ENCODE measurements around the gene MYH7.
A peak's percentile ranks its signal among the peaks of the same experiment; 100 is the strongest.
"Not testable (repeated sequence)": the region's sequence is repeated elsewhere in the genome, so short reads cannot be mapped to it uniquely, and the experiment has no call there.

The MYH7 gene

GRCh38 chr14:23430016-23430722 is 5.3 kb downstream of the MYH7 start:
- no peak for DNase-seq

DNA sequence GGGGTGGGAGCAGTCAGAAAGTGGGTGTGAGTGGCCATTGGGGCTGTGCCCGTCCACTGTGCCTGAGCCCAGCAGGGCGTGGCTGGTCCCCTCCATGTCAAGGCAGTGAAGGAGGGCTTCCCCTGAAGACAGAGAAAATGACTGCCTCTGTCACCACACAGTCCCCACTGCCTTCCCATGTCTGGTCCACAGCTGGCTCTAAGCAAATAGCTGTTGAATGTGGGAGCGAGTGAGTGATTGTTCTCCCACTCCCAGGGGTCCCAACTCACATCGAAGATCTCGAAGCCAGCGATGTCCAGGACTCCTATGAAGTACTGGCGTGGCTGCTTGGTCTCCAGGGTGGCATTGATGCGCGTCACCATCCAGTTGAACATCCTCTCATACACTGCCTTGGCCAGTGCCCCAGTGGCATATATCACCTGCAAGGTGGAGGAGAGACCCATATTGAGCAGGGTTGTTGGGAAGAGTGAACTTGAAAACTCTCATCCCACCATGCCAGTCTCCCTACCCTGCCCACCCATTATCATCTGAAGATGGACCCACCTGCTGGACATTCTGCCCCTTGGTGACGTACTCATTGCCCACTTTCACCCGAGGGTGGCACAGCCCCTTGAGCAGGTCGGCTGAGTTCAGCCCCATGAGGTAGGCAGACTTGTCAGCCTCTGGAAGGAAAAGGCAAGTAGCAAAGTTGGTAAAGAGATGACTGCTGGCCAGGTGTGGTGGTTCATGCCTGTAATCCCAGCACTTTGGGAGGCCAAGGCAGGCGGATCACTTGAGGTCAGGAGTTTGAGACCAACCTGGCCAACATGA is 6.6 kb downstream of the MYH7 start:
- DNase-seq: no peak

GRCh38 chr14:23425798-23426197 is 9.7 kb downstream of the MYH7 start:
- not testable (repeated sequence) for DNase-seq

GRCh38 chr14:23425169-23425568 is 10.3 kb downstream of the MYH7 start:
- DNase-seq: no peak

DNA sequence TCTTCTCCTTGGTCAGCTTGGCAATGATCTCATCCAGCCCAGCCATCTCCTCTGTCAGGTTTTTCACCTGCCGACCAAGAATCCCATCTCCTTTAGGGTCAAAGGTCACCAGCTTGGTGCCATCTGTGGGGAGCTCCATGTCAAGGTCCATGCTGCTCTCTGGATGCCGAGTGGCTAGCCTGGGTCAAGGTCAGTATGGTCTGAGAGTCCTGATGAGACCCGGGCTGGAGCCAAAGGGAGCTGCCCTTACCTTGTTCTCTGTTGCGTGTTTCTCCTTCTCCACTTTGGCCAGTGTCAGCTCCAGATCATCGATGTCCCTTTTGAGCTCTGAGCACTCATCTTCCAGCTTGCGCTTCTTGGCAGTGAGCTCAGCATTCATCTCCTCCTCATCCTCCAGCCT is 11.8 kb downstream of the MYH7 start:
- no peak for DNase-seq

GRCh38 chr14:23421594-23421993 is 13.9 kb downstream of the MYH7 start:
- DNase-seq: peak; percentile 66

DNA sequence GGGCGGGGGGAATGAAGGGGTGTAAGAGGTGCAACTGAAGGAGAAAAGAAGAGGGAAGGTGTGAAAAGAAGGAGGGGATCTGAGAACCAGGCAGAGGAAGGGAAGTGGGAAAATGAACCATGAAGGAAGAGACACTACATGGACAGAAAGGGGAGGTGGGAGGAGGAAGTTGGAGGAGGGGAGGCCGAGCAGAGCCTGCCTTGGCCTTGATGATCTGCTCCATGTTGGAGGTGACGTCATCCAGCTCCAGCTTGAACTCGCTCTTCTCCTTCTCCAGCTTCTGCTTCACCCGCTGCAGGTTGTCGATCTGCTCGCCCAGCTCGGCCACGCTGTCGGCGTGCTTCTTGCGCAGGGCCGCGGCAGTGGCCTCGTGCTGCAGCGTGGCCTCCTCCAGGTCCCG is 15.8 kb downstream of the MYH7 start:
- DNase-seq: not testable (repeated sequence)

GRCh38 chr14:23418021-23418420 is 17.4 kb downstream of the MYH7 start:
- no peak for DNase-seq

DNA sequence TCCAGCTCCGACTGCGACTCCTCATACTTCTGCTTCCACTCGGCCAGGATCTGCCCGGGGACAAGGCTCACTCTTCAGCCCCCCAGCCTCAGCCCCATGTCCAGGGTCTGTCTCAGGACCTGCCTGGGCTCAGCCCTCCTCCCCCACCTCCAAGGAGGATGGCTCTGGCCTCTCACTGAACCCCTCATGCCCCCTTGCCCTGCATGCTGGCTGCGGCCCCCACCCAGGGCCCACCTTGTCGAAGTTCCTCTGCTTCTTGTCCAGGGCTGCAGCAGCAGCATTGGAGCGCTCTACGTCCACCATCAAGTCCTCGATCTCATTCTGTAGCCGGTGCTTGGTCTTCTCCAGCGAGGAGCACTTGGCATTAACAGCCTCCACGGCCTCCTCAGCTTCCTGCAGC is 18.2 kb downstream of the MYH7 start:
- DNase-seq: not testable (repeated sequence)

DNA sequence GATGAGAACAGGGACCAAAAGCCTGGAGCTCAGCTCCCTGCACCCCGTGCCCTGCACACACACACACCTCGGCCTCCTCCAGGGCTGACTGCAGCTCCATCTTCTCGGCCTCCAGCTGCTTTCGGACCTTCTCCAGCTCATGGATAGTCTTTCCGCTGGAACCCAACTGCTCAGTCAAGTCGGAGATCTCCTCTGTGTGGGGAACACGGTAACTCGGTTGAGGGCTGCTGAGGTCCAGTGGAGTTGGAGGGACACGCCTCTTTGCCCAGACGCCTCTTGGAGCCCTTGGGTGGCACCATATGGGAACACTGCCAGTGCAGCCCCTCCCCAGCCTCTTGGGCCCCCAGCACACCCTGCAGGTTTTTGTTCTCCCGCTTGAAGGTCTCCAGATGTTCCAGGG is 18.7 kb downstream of the MYH7 start:
- no peak for DNase-seq

- DNase-seq: no peak
Measured at GRCh38 chr14:23415821-23416778, 19.4 kb downstream of the MYH7 start.

DNA sequence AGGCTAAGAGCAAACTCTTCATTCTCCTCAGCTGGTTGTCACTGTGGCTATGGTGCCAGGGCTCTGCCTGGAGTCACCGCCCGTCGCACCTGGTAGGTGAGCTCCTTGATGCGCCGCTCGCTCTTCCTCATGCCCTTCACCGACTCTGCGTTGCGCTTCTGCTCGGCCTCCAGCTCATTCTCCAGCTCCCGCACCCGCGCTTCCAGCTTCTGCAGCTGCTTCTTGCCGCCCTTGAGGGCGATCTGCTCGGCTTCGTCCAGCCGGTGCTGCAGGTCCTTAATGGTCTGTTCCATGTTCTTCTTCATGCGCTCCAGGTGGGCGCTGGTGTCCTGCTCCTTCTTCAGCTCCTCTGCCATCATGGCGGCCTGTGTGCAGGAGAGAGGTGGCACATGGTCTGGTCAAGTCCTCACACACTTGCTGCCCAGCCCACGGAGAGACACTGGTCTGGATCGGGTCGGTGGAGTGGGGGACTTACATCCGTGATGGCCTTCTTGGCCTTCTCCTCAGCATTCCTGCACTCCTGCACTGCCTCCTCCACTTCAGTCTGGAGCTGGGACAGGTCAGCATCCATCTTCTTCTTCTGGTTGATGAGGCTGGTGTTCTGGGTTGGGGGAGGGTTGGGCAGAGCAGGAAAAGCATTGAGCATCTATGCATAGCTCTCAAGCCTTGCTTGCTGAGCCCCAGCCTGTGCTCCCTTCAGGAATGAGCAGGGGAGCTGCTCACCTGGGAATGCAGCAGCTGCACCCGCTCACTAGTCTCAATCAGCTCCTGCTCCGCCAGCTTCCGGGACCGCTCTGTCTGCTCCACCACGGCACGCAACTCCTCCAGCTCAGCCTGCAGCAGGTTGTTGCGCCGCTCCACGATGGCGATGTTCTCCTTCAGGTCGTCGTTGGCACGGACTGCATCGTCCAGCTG is 20.3 kb downstream of the MYH7 start:
- DNase-seq: no peak

- DNase-seq: no peak
Measured at GRCh38 chr14:23414254-23414653, 21.2 kb downstream of the MYH7 start.

DNA sequence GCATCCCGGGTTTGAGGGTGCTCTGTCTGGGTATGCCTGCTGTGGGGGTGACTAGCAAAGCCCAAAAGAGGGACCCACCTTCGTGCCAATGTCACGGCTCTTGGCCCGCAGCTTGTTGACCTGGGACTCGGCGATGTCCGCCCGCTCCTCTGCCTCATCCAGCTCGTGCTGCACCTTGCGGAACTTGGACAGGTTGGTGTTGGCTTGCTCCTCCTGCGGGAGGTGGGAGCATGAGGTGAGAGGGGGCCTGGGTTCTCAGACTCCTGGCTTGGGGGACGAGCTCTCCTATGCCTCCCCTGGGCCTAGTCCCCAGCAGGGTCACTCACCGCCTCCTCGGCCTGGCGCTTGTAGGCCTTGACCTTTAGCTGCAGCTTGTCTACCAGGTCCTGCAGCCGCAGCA is 21.8 kb downstream of the MYH7 start:
- DNase-seq: no peak

DNA sequence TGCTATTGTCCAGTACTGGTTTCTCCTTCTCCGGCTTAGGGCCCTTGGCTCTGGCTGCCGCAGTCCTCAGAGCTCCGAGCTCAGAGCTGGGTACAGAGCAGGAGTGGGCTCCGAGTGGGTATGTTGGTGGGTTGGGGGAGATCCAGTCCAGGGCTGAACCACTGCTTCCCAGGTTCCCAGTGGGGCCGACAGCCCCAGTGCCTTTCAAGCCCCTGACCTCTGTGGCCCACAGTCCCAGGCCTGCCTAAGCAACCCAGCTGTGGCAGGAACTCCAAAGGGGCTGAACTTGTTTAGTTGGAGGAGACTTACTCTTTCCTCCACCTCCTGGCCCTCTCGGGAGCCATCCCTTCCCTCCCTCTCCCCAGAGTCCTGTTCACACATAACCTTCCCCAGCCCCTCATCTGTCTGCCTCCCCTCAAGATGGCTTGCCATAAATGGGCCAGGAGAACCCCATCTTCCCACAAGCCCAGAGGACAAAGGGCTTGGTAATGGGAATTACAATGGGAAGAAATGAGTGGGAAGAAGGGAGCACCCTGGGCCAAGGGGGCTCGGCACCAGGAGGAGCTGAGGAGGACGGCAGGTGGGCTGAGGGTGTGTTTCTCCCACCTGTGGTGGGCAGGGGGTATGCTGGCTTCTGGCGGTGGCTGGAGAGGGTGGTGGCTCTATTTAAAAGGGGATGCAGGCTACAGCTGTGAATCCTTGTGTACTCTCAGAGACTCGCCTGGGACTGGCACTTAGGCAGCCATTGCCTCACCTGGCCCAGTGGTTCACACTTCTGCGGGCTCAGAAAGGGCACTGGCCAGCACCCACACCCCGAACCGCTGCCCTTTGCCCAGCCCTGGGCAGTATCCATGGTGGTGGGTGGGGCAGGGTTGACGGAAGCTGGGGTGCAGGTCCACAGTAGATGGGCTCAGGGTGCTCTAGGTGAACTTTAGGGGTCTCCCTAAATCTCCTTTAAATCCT is 23.6 kb downstream of the MYH7 start:
- no peak for DNase-seq

- DNase-seq: no peak
Measured at GRCh38 chr14:23409966-23410635, 25.4 kb downstream of the MYH7 start.

- peak; percentile 11 for DNase-seq
Measured at GRCh38 chr14:23409475-23409874, 26.0 kb downstream of the MYH7 start.

DNA sequence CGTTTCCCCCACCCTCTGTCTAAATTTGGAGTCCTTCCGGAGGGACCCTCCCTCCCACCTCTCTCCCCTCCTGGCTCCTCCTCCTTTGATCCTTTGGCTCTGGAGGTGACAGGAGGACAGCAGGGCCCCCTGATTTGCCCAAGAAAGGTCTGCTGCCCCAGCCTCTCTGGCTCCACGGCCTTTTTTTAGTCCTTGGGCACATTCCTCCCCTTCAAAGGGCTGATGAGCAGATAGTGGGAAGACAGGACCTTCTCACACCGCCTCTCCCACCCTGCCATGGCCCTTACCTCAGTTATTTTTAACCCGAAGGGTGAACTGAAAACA is 27.2 kb downstream of the MYH7 start:
- no peak for DNase-seq

DNA sequence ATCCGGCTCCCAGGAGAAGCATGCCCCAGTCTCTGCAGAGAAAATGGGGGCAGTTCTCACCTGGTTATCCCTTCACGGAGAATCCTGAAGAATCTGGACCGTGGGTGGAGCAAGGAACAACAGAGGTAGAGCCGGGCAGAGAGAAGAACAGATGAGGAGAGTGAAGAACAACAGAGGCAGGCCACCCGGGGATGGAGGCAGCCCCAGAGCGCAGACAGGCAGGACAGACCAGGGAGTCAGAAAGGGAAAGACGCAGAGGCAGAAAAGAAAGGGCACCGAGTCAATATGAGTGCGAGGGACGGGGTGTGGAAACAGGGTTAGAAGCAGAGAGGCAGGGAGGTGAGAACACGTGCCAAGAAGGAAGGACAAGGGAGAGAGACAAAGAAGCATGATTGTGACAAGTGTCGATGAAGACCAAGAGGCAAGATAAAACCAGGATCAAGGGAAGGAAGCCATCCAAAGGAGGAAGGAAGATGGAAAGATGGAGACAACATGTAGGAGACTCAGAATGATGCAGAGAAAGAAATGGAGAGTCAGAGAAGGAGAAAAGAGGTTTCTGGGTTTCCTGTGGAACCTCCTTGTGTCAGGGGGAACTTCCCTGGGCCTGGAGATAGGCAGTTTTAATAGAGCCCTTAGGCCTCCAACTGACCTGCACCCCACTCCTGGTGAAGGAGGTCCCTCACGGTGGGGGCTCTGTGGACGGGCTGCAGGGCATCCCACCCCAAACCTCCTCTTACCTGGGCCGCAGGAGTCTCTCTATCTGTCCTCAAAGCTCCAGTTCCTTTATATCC is 27.7 kb downstream of the MYH7 start, which contains the start of gene MYH6:
MYH6 (minus strand) TSS at position 758 of the 791 bp plus-strand sequence. CDS start 1,050 bp downstream, outside the sequence.
- no peak for DNase-seq
